ENCODE results near the gene MRPL22.

The MRPL22 gene

DNA sequence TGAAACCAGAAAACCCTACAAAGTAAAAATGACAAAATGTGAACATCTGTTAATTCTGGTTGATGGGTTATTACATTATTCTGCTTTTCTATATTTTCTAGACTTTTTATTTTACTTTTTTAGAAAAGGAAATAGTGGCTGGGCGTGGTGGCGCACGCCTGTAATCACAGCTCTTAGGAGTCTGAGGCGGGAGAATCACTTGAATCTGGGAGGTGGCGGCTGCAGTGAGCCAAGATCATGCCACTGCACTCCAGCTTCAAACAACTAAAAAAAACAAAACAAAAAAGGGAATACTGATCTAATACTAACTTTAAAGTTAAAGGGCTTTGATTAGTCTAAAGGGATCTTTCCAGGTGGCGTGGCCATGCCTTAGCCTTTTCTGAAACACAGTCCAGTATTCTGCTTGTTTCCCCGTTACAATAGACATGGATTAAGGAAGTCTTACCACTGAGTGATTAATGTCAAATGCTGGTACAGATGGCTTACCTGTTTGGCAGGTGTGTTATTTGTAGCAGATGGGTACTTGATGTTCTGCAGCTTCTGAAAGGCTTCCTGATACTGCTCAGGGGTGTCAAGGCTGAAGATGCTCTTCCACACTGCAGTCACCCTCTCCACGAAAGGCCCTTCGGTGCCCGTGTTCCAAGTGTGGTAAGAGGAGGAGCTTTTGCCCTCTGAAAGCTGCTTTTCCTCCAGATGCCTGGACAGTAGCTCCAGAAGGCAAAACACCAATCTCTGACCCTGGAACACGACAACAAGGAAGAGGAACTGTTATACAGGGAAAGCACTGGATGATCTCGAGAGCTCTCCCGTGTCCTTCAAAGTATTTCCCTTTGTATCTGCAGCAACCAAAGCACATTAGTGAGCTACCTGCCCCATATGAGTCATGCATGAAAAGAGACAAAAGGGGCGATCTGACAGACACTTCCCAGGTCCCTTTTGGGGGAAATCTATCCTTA is 45.0 kb upstream of the MRPL22 start:
- H3K14ac ChIP-seq (ENCODE audit: low read length in 2 of 2): no peak overlapping the region
- no peaks in the 10 kb centered on the region for H3K27me3 ChIP-seq (ENCODE audit: control insufficient read depth in 1 of 2, insufficient read depth in 1 of 2, low read length in 2 of 2)
- H2AK5ac ChIP-seq (ENCODE audit: low read length, severe bottlenecking): no peak overlapping the region
- H3K27ac ChIP-seq (ENCODE audit: low read length, poor library complexity, severe bottlenecking): no peak overlapping the region
- no peak overlapping the region for H2BK15ac ChIP-seq (ENCODE audit: low read depth, poor library complexity, severe bottlenecking)
- no peaks in the 10 kb centered on the region for H3K4me1 ChIP-seq (ENCODE audit: control insufficient read depth, insufficient read depth, low read depth, low read length)
- no peak overlapping the region for H2AFZ ChIP-seq (ENCODE audit: low read depth, low read length)
- H3K9ac ChIP-seq (ENCODE audit: low read length): no peak overlapping the region
- H3K79me1 ChIP-seq (replicated peaks; ENCODE audit: low read length, poor library complexity, severe bottlenecking): peaks cover 2% of the 10 kb centered on the region
- no peak overlapping the region for H4K8ac ChIP-seq (ENCODE audit: low read length)
- no peak for DNase-seq
- H2BK12ac ChIP-seq (ENCODE audit: low read length in 2 of 2): no peak overlapping the region
- H3K4me2 ChIP-seq (ENCODE audit: low read length, poor library complexity, severe bottlenecking): no peak overlapping the region
- H3K23ac ChIP-seq (ENCODE audit: low read length in 2 of 2): no peak overlapping the region
- WGBS: 94% methylated on average over 9 of the region's 14 CpGs
- H3K18ac ChIP-seq (ENCODE audit: low read depth in 1 of 2, low read length in 2 of 2): no peak overlapping the region
- H4K91ac ChIP-seq (ENCODE audit: low read length): no peak overlapping the region
- H2BK120ac ChIP-seq (ENCODE audit: low read depth, low read length): no peak overlapping the region
- peaks cover 44 to 87% of the 10 kb centered on the region in 2 experiments for H3K36me3 ChIP-seq (ENCODE audit: control insufficient read depth in 1 of 2, insufficient read depth in 2 of 2, low read depth in 1 of 2, low read length in 2 of 2)
- H2BK5ac ChIP-seq (ENCODE audit: low read depth, low read length, poor library complexity, severe bottlenecking): no peak overlapping the region
- H3K9me3 ChIP-seq (ENCODE audit: control insufficient read depth, low read length): no peaks in the 10 kb centered on the region
- no peak overlapping the region for H3K4me3 ChIP-seq (ENCODE audit: insufficient read depth in 1 of 2, low read depth in 1 of 2, low read length in 2 of 2)
- no peak overlapping the region for H3K4ac ChIP-seq (ENCODE audit: low read depth in 1 of 2, low read length in 2 of 2)

DNA sequence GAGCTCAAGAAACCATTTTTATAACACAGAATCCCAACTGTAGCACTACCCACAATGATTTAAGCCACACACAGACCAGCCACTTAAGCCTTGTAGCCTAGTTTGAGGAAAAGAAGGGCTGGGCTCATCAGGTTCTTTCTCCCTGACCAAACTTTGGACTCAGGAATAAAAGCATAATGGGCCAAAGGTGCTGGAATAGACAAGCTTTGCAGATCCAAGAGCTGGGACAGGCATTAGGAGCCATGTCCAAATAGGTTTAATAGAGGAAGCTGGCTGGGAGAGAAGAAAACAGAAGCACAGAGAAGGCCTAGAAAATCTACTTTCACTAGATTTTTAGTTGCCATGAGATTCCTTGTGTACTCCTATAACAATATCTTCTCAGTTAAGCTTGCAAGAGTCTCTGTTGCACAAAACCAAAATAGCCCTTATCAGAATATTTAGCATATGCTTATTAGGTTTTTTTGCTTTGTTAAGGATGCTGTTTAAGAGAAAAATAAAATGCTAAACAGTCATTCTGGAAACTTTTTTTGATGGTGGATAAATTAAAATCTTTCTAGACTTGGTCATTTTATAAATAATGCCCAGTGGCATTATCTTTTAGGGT is 44.2 kb upstream of the MRPL22 start:
- Histone ChIP-seq H3K27me3 (ENCODE audit: control insufficient read depth in 1 of 2, insufficient read depth in 1 of 2, low read length in 2 of 2) (no peaks in the 10 kb centered on the region), H3K79me1 (replicated peaks; ENCODE audit: low read length, poor library complexity, severe bottlenecking) (peaks cover 2% of the 10 kb centered on the region), H2BK5ac (ENCODE audit: low read depth, low read length, poor library complexity, severe bottlenecking) (no peak overlapping the region), H3K14ac (ENCODE audit: low read length in 2 of 2) (no peak overlapping the region), H2AK5ac (ENCODE audit: low read length, severe bottlenecking) (no peak overlapping the region), H4K91ac (ENCODE audit: low read length) (no peak overlapping the region), H3K9ac (ENCODE audit: low read length) (no peak overlapping the region), H2BK120ac (ENCODE audit: low read depth, low read length) (no peak overlapping the region), H2BK12ac (ENCODE audit: low read length in 2 of 2) (no peak overlapping the region), H3K27ac (ENCODE audit: low read length, poor library complexity, severe bottlenecking) (no peak overlapping the region), H3K36me3 (ENCODE audit: control insufficient read depth in 1 of 2, insufficient read depth in 2 of 2, low read depth in 1 of 2, low read length in 2 of 2) (peaks cover 36 to 87% of the 10 kb centered on the region in 2 experiments), H2BK15ac (ENCODE audit: low read depth, poor library complexity, severe bottlenecking) (no peak overlapping the region), H2AFZ (ENCODE audit: low read depth, low read length) (no peak overlapping the region), H4K8ac (ENCODE audit: low read length) (no peak overlapping the region), H3K4ac (ENCODE audit: low read depth in 1 of 2, low read length in 2 of 2) (no peak overlapping the region), H3K4me1 (ENCODE audit: control insufficient read depth, insufficient read depth, low read depth, low read length) (peaks cover under 1% of the 10 kb centered on the region), H3K23ac (ENCODE audit: low read length in 2 of 2) (no peak overlapping the region), H3K4me3 (ENCODE audit: insufficient read depth in 1 of 2, low read depth in 1 of 2, low read length in 2 of 2) (no peak overlapping the region), H3K9me3 (ENCODE audit: control insufficient read depth, low read length) (no peaks in the 10 kb centered on the region), H3K18ac (ENCODE audit: low read depth in 1 of 2, low read length in 2 of 2) (no peak overlapping the region), H3K4me2 (ENCODE audit: low read length, poor library complexity, severe bottlenecking) (no peak overlapping the region)
- DNase-seq: no peak

DNA sequence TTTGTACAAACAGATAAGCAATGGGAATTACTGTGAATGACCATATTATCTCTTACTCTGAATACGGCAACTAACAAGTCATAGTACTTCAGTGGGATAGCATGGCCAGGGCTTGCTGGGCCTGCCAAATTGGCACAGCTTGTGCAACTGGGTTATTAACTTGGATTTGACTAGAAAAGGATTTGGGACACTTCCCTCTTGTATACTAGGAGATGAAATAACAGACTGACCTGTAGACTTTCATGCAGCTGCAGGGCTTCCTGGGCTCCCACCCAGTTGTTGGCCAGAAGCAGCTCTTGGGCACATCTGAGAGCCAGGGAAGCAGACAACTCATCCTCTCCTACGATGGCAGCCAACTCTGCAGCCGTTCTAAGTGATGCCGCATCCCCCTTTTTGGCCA is 42.7 kb upstream of the MRPL22 start:
- Histone ChIP-seq H3K4me2 (ENCODE audit: low read length, poor library complexity, severe bottlenecking) (no peak overlapping the region), H3K18ac (ENCODE audit: low read depth in 1 of 2, low read length in 2 of 2) (no peak overlapping the region), H3K9ac (ENCODE audit: low read length) (no peak overlapping the region), H2BK12ac (ENCODE audit: low read length in 2 of 2) (no peak overlapping the region), H3K79me1 (replicated peaks; ENCODE audit: low read length, poor library complexity, severe bottlenecking) (peaks cover 2% of the 10 kb centered on the region), H3K36me3 (ENCODE audit: control insufficient read depth in 1 of 2, insufficient read depth in 2 of 2, low read depth in 1 of 2, low read length in 2 of 2) (peaks cover 24 to 92% of the 10 kb centered on the region in 2 experiments), H3K9me3 (ENCODE audit: control insufficient read depth, low read length) (no peaks in the 10 kb centered on the region), H3K27me3 (ENCODE audit: control insufficient read depth in 1 of 2, insufficient read depth in 1 of 2, low read length in 2 of 2) (no peaks in the 10 kb centered on the region), H3K27ac (ENCODE audit: low read length, poor library complexity, severe bottlenecking) (no peak overlapping the region), H4K8ac (ENCODE audit: low read length) (no peak overlapping the region), H3K4me3 (ENCODE audit: insufficient read depth in 1 of 2, low read depth in 1 of 2, low read length in 2 of 2) (no peak overlapping the region), H2BK120ac (ENCODE audit: low read depth, low read length) (no peak overlapping the region), H3K4ac (ENCODE audit: low read depth in 1 of 2, low read length in 2 of 2) (no peak overlapping the region), H3K14ac (ENCODE audit: low read length in 2 of 2) (no peak overlapping the region), H3K23ac (ENCODE audit: low read length in 2 of 2) (no peak overlapping the region), H2AK5ac (ENCODE audit: low read length, severe bottlenecking) (no peak overlapping the region), H3K4me1 (ENCODE audit: control insufficient read depth, insufficient read depth, low read depth, low read length) (peaks cover 1% of the 10 kb centered on the region), H4K91ac (ENCODE audit: low read length) (no peak overlapping the region), H2BK15ac (ENCODE audit: low read depth, poor library complexity, severe bottlenecking) (no peak overlapping the region), H2AFZ (ENCODE audit: low read depth, low read length) (no peak overlapping the region), H2BK5ac (ENCODE audit: low read depth, low read length, poor library complexity, severe bottlenecking) (no peak overlapping the region)
- no peak for DNase-seq
- whole genome bisulfite sequencing: 100% methylated on average over 2 of the region's 4 CpGs

DNA sequence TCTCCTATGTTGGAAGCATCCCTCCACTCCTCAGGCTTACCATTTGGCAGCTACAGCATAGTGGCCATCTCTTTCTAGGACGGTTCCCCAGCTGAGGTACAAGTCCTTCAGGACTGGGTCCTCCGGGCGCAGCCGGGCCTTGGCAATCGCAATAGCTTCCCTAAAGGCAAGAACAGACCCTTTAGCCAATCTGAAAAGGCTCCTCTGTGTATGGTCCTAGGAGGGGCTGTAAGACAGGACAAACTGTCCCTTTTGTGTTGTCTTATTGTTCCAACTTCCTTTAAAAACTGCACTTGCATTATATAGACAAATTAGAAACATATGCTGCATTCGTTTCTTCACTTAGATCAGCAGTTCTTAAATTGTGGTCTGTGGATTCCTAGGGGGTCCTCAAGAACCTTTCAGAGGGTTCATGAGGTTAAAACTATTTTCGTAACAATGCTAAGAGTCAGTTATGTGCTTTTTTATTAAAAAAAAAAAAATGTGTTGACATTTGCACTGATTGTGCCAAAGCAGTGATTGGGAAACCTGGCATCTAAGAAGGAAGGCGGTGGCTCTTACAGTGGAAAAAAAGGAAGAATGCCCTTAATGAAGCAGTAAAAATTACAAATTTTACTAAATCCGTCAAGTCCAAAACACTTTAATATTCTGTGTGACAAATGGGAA is 41.6 kb upstream of the MRPL22 start:
- Histone ChIP-seq H3K9me3 (ENCODE audit: control insufficient read depth, low read length) (no peaks in the 10 kb centered on the region), H2BK12ac (ENCODE audit: low read length in 2 of 2) (no peak overlapping the region), H4K8ac (ENCODE audit: low read length) (no peak overlapping the region), H3K14ac (ENCODE audit: low read length in 2 of 2) (no peak overlapping the region), H4K91ac (ENCODE audit: low read length) (no peak overlapping the region), H3K4me2 (ENCODE audit: low read length, poor library complexity, severe bottlenecking) (no peak overlapping the region), H2BK5ac (ENCODE audit: low read depth, low read length, poor library complexity, severe bottlenecking) (no peak overlapping the region), H3K36me3 (ENCODE audit: control insufficient read depth in 1 of 2, insufficient read depth in 2 of 2, low read depth in 1 of 2, low read length in 2 of 2) (peaks cover 17 to 88% of the 10 kb centered on the region in 2 experiments), H3K4ac (ENCODE audit: low read depth in 1 of 2, low read length in 2 of 2) (no peak overlapping the region), H3K4me3 (ENCODE audit: insufficient read depth in 1 of 2, low read depth in 1 of 2, low read length in 2 of 2) (no peak overlapping the region), H3K27ac (ENCODE audit: low read length, poor library complexity, severe bottlenecking) (no peak overlapping the region), H3K18ac (ENCODE audit: low read depth in 1 of 2, low read length in 2 of 2) (no peak overlapping the region), H2BK15ac (ENCODE audit: low read depth, poor library complexity, severe bottlenecking) (no peak overlapping the region), H3K23ac (ENCODE audit: low read length in 2 of 2) (no peak overlapping the region), H3K27me3 (ENCODE audit: control insufficient read depth in 1 of 2, insufficient read depth in 1 of 2, low read length in 2 of 2) (no peaks in the 10 kb centered on the region), H3K4me1 (ENCODE audit: control insufficient read depth, insufficient read depth, low read depth, low read length) (peaks cover 1% of the 10 kb centered on the region), H3K79me1 (replicated peaks; ENCODE audit: low read length, poor library complexity, severe bottlenecking) (peaks cover 2% of the 10 kb centered on the region), H2AK5ac (ENCODE audit: low read length, severe bottlenecking) (no peak overlapping the region), H2BK120ac (ENCODE audit: low read depth, low read length) (no peak overlapping the region), H2AFZ (ENCODE audit: low read depth, low read length) (no peak overlapping the region), H3K9ac (ENCODE audit: low read length) (peak overlapping the region; percentile 8)
- 96% methylated on average over 7 of the region's 9 CpGs for WGBS
- DNase-seq: no peak

All from mesenchymal stem cell (in vitro differentiated cells and primary cell).